Measurements from ENCODE around the gene FBLN1.
A peak's percentile ranks its signal among the peaks of the same experiment; 100 is the strongest.

The FBLN1 gene

GRCh38 chr22:45527456-45527855 lies 24.8 kb downstream of the FBLN1 start:
- H3K9ac ChIP-seq = no peak overlapping the region

GRCh38 chr22:45528046-45528445 lies 25.4 kb downstream of the FBLN1 start:
- no peak overlapping the region for H3K4me3 ChIP-seq (ENCODE audit: low read depth, low read length)
- H3K79me2 ChIP-seq = peaks cover 3% of the 10 kb centered on the region
- no peaks in the 10 kb centered on the region for H3K9me3 ChIP-seq (ENCODE audit: control insufficient read depth, low read length)
- peaks cover 27% of the 10 kb centered on the region for H3K4me1 ChIP-seq
- no peak for TF ChIP-seq CTCF (IDR thresholded peaks at IDR 0.05)
- no peak overlapping the region for H3K4me2 ChIP-seq (ENCODE audit: low read length)
- H3K27ac ChIP-seq = no peak overlapping the region
- no peak overlapping the region for H3K9ac ChIP-seq
- H3K36me3 ChIP-seq (ENCODE audit: control insufficient read depth, insufficient read depth, low read length) = no peaks in the 10 kb centered on the region
- no peak overlapping the region for H2AFZ ChIP-seq
- no peaks in the 10 kb centered on the region for H3K27me3 ChIP-seq (ENCODE audit: control insufficient read depth, insufficient read depth, low read length)

More at GRCh38 chr22:45527456-45527855, 24.8 kb downstream of the FBLN1 start:
- H3K27ac ChIP-seq = no peak overlapping the region
- no peaks in the 10 kb centered on the region for H3K36me3 ChIP-seq (ENCODE audit: control insufficient read depth, insufficient read depth, low read length)
- H3K79me2 ChIP-seq = peaks cover 3% of the 10 kb centered on the region
- no peak overlapping the region for H3K4me2 ChIP-seq (ENCODE audit: low read length)
- no peak overlapping the region for H3K4me3 ChIP-seq (ENCODE audit: low read depth, low read length)
- H3K4me1 ChIP-seq = peaks cover 28% of the 10 kb centered on the region
- no peaks in the 10 kb centered on the region for H3K9me3 ChIP-seq (ENCODE audit: control insufficient read depth, low read length)
- no peak overlapping the region for H2AFZ ChIP-seq
- no peak for TF ChIP-seq CTCF (IDR thresholded peaks at IDR 0.05)
- H3K27me3 ChIP-seq (ENCODE audit: control insufficient read depth, insufficient read depth, low read length) = no peaks in the 10 kb centered on the region

DNA sequence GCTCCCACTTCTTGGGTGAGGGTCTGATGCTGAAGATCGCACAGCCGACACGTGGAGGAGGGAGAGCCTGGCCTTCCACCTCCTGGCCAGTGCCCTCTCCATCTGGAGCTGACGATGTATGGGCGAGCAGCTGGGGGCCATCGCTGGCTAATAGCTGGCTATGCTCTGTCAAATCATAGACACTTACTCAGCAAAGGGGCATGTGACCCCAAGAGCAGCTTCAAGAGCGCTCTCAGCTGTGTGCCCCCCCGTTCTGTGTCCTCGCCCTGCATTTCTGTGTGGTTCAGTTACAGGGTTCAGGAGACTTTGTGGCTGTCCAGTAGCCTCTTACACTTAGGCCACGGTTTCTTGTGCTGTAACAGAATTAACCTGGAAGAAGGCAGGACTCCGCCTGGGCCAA lies 26.4 kb downstream of the FBLN1 start:
- Histone ChIP-seq H3K27me3 (ENCODE audit: control insufficient read depth, insufficient read depth, low read length) (no peaks in the 10 kb centered on the region), H3K36me3 (ENCODE audit: control insufficient read depth, insufficient read depth, low read length) (no peaks in the 10 kb centered on the region), H3K4me2 (ENCODE audit: low read length) (no peak overlapping the region), H2AFZ (no peak overlapping the region), H3K9me3 (ENCODE audit: control insufficient read depth, low read length) (no peaks in the 10 kb centered on the region), H3K4me3 (ENCODE audit: low read depth, low read length) (no peak overlapping the region), H3K79me2 (peaks cover 3% of the 10 kb centered on the region), H3K4me1 (peaks cover 29% of the 10 kb centered on the region), H3K27ac (no peak overlapping the region), H3K9ac (no peak overlapping the region)
- TF ChIP-seq CTCF (IDR thresholded peaks at IDR 0.05) = no peak

- no peaks in the 10 kb centered on the region for H3K9me3 ChIP-seq (ENCODE audit: control insufficient read depth, low read length)
- no peaks in the 10 kb centered on the region for H3K27me3 ChIP-seq (ENCODE audit: control insufficient read depth, insufficient read depth, low read length)
- TF ChIP-seq CTCF (IDR thresholded peaks at IDR 0.05) = no peak
- no peak overlapping the region for H3K4me3 ChIP-seq (ENCODE audit: low read depth, low read length)
- no peak overlapping the region for H3K9ac ChIP-seq
- H3K4me2 ChIP-seq (ENCODE audit: low read length) = no peak overlapping the region
- peaks cover 26% of the 10 kb centered on the region for H3K4me1 ChIP-seq
- peaks cover 3% of the 10 kb centered on the region for H3K79me2 ChIP-seq
- H3K27ac ChIP-seq = peak overlapping the region; percentile 63
- no peaks in the 10 kb centered on the region for H3K36me3 ChIP-seq (ENCODE audit: control insufficient read depth, insufficient read depth, low read length)
- H2AFZ ChIP-seq = no peak overlapping the region
Measured at GRCh38 chr22:45529971-45530575, 27.4 kb downstream of the FBLN1 start.
